A673 (cell line): ENCODE data around the gene CLSTN3.

Source experiments
- CTCF ChIP-seq: fragments of 300-800, 200-600 bp; sonication (generic); conservative IDR thresholded peaks from 2 replicates; pipeline ENCODE4 v1.5.1; 2017; ENCODE audit warnings: low read depth, mild to moderate bottlenecking, antibody characterized with exemption, low read length, moderate library complexity, mixed read lengths
- EZH2 ChIP-seq: fragments of 200-600 bp; sonication (generic); IDR thresholded peaks from 2 replicates; pipeline ENCODE4 v1.6.1; 2017; ENCODE audit warnings: borderline replicate concordance, low read depth, mild to moderate bottlenecking, mixed read lengths, antibody characterized with exemption, low read length; ENCODE audit not compliant: poor library complexity, severe bottlenecking

GRCh38 chr12:7107636-7108002 is 22.6 kb upstream of the CLSTN3 start:
- TF ChIP-seq EZH2 (no peak), CTCF (no peak)
